Uterus (tissue), 4 donors: ENCODE data around the gene PTPN1. TPM values are rescaled to one million over a fixed set of nuclear protein-coding genes. Genes with fewer than 3 reads are reported as not detected.

Experiments used
- DNase-seq, 2 donors: peaks; one replicate each; pipeline ENCODE4 v3.0.0-alpha.2; 2019 to 2020
- H3K27ac ChIP-seq, 2 donors: fragments of 200-600 bp; sonication (generic); 1 replicate in 1 of 2; 2 replicates in 1 of 2; pipeline ENCODE4 v1.5.1; 2016 to 2018
- H3K27me3 ChIP-seq, 2 donors: fragments of 200-600 bp; sonication (generic); one replicate each; pipeline ENCODE4 v1.5.1; 2018 to 2019; ENCODE audit warnings: control low read depth in 1 of 2
- H3K36me3 ChIP-seq, 2 donors: fragments of 200-600 bp; sonication (generic); one replicate each; pipeline ENCODE4 v1.5.1; 2019; ENCODE audit warnings: control low read depth in 1 of 2
- H3K4me1 ChIP-seq, 2 donors: fragments of 200-600 bp; sonication (generic); one replicate each; pipeline ENCODE4 v1.5.1; 2018 to 2019; ENCODE audit warnings: control low read depth in 1 of 2
- H3K4me3 ChIP-seq, 2 donors: fragments of 200-600 bp; sonication (generic); 1 replicate in 1 of 2; 2 replicates in 1 of 2; pipeline ENCODE4 v1.5.1; 2018 to 2019; ENCODE audit warnings: mild to moderate bottlenecking in 1 of 2
- H3K9me3 ChIP-seq, 2 donors: fragments of 200-600 bp; sonication (generic); one replicate each; pipeline ENCODE4 v1.5.1; 2019; ENCODE audit warnings: control low read depth in 1 of 2
- POLR2A ChIP-seq, 2 donors: fragments of 450-650 bp; IDR thresholded peaks; one replicate each; pipeline ENCODE4 v1.6.1; 2016; ENCODE audit warnings: antibody characterized with exemption in 2 of 2, mild to moderate bottlenecking in 1 of 2, moderate library complexity in 1 of 2
- intact Hi-C: fragments of 100-400 bp; cut with DNase I; formaldehyde crosslinking; loops from one replicate; pipeline ENCODE4 v1.15.1; 2023; ENCODE audit warnings: low total_unique reads
- total RNA-seq, 4 donors: library from RNA; depleted of rRNA in 3 of 4; stranded (reverse); fragments of >200 nt in 3 of 4; gene quantifications; one replicate each; pipeline versions ENCODE4 v1.1.0 to v1.2.4, GENCODE V29; 2014 to 2023
- TF ChIP-seq, protein P1 (sequence below), 4 experiments: fragments of 200-600 bp in 2 of 4; fragments of 450-650 bp in 2 of 4; sonication (generic) in 2 of 4; IDR thresholded peaks; one replicate each; pipeline ENCODE4 v1.5.1; 2016 to 2019; ENCODE audit warnings: antibody characterized with exemption in 4 of 4, mild to moderate bottlenecking in 2 of 4, moderate library complexity in 1 of 4
- donor health status: DM: yes; HTN: yes; CAD: no.

PTPN1 gene
- total RNA-seq, 4 donors from 2014 or later = 14.1 to 33.9 (median 20.2) TPM

DNA sequence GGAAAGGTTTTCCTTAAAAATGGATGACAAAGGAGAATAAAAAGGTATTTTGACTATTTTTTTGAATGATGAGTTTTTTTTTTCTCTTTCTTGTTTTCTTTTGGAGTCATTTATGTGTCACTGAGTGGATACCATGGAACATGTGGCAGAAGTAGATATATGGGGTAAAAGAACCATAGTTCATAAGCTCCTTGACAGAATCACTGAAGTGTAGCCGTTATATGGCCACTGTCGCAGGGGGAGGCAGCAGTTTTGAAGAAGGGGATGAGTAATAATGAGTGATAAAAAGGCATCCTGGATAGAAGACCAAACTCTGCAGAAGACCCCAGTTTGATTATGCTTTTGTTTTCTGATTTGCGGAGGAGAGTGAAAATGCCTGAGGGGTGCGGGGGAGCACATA is 15.5 kb downstream of the PTPN1 start:
- no peak for DNase-seq
- Histone ChIP-seq H3K27me3 (no peaks in the 10 kb centered on the region), H3K4me1 (peaks cover 3 to 6% of the 10 kb centered on the region in 2 donors), H3K27ac (no peak overlapping the region), H3K36me3 (no peaks in the 10 kb centered on the region), H3K9me3 (no peaks in the 10 kb centered on the region), H3K4me3 (no peak overlapping the region)
- intact Hi-C loops = no loop called here
- no peak for TF ChIP-seq POLR2A (IDR thresholded peaks at IDR 0.05)
- TF ChIP-seq, protein P1, sequence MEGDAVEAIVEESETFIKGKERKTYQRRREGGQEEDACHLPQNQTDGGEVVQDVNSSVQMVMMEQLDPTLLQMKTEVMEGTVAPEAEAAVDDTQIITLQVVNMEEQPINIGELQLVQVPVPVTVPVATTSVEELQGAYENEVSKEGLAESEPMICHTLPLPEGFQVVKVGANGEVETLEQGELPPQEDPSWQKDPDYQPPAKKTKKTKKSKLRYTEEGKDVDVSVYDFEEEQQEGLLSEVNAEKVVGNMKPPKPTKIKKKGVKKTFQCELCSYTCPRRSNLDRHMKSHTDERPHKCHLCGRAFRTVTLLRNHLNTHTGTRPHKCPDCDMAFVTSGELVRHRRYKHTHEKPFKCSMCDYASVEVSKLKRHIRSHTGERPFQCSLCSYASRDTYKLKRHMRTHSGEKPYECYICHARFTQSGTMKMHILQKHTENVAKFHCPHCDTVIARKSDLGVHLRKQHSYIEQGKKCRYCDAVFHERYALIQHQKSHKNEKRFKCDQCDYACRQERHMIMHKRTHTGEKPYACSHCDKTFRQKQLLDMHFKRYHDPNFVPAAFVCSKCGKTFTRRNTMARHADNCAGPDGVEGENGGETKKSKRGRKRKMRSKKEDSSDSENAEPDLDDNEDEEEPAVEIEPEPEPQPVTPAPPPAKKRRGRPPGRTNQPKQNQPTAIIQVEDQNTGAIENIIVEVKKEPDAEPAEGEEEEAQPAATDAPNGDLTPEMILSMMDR (IDR thresholded peaks at IDR 0.05) = no peak

DNA sequence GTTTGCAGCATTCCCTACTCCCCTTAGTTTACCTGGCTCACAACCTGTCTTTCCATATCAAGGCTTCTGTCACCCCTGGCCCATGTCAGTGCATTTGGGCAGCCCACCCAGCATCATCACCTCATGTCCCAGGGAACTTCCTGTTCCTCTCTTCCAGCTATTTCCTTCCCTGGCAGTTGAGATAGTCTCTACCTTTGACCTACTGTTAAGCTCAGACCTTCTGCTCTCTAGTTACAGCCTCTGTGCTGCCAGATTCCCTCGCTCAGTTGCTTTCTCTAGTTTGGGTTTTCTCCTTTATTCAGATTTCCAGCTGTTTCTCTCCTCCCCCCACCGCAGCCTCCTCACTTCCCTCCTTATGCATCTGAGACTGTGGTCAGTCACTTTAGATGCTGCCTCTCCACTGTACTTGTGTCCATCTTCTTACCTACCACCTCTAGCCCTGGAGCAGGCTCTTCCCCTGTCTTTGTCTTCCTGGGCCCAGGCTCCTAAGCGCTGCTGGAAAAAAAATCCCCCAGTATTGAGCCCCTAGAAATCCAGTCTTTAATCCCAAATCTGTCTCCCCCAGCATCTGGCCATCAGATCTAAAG is 16.3 kb downstream of the PTPN1 start:
- Histone ChIP-seq H3K4me3 (no peak overlapping the region), H3K27me3 (no peaks in the 10 kb centered on the region), H3K4me1 (peaks cover 3 to 6% of the 10 kb centered on the region in 2 donors), H3K36me3 (no peaks in the 10 kb centered on the region), H3K9me3 (no peaks in the 10 kb centered on the region), H3K27ac (no peak overlapping the region)
- TF ChIP-seq, protein P1 (IDR thresholded peaks at IDR 0.05) = no peak
- no peak for TF ChIP-seq POLR2A (IDR thresholded peaks at IDR 0.05)
- intact Hi-C loops = no loop called here
- no peak for DNase-seq

DNA sequence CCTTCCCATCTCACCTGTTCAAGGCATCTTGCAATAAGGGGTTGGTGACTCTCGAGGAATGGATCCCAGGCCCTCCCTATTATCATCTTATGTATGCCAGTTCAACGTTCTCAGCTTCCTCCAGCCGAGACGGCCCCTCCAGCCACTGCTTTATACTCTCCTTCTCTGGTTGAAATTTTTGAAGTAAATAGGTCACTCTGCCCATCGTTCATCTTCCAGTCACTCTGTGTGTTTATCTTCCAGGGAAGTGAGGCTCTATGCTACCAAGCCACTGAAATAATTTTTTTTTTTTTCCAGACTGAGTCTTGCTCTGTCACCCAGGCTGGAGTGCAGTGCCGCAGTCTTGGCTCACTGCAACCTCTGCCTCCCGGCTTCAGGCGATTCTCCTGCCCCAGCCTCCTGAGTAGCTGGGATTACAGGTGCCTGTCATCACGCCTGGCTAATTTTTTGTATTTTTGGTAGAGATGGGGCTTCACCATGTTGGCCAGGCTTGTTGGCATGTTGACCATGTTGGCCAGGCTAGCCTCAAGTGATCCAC is 17.0 kb downstream of the PTPN1 start:
- no peak for TF ChIP-seq POLR2A (IDR thresholded peaks at IDR 0.05)
- peaks cover 3 to 6% of the 10 kb centered on the region in 2 donors for H3K4me1 ChIP-seq
- H3K9me3 ChIP-seq = no peaks in the 10 kb centered on the region
- H3K36me3 ChIP-seq = no peaks in the 10 kb centered on the region
- no peak overlapping the region for H3K4me3 ChIP-seq
- no peaks in the 10 kb centered on the region for H3K27me3 ChIP-seq
- no peak for DNase-seq
- intact Hi-C loops = no loop called here
- H3K27ac ChIP-seq = no peak overlapping the region

DNA sequence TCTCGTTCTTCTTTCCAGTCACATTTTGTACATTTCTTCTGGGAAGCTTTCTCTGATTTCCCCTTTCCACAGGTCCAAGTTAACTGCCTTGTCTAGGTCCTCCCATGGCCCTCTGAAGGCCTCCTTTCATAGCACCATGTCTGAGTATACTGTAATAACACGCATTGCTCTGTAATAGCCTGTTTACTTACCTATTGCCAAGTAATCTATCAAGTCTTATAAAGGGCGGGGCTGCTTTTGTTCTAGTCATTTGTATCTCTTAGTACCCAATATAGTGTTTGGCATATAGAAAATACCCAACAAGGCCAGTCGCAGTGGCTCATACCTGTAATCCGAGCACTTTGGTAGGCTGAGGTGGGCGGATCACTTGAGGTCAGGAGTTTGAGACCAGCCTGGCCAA is 17.9 kb downstream of the PTPN1 start:
- Histone ChIP-seq H3K36me3 (no peaks in the 10 kb centered on the region), H3K27me3 (no peaks in the 10 kb centered on the region), H3K9me3 (no peaks in the 10 kb centered on the region), H3K4me1 (peaks cover 3 to 6% of the 10 kb centered on the region in 2 donors), H3K4me3 (no peak overlapping the region), H3K27ac (no peak overlapping the region)
- DNase-seq = no peak
- TF ChIP-seq, protein P1 (IDR thresholded peaks at IDR 0.05) = no peak
- no peak for TF ChIP-seq POLR2A (IDR thresholded peaks at IDR 0.05)
- intact Hi-C loops = no loop called here

DNA sequence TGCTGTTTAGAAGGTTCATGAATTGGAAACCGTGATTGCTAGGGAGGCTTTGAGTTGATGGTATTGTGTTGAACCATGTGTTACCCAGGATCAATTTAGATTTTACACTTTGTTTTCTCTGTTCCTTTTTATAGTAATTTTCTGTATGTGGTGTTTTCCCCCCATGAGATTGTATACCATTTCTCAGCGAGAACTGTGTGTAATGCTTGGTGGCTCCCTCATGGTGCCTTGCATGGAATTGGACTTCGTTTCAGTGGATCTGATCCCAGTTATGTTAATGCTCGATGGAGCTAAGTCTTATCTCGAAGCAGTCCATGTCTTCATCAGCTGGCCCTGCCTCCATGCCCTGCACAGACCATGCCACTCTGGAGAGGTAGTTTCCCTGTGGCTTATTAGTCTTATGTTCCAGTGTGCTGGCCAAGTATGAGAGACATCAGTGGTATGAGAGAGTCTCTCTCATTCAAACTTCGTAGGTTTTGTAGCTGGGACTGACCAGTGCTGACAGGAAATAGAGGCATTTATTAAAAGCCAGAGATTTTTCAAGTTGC is 18.7 kb downstream of the PTPN1 start:
- H3K27me3 ChIP-seq = no peaks in the 10 kb centered on the region
- H3K27ac ChIP-seq = no peak overlapping the region
- H3K4me1 ChIP-seq = peaks cover 3 to 6% of the 10 kb centered on the region in 2 donors
- no peak overlapping the region for H3K4me3 ChIP-seq
- TF ChIP-seq POLR2A (IDR thresholded peaks at IDR 0.05) = no peak
- TF ChIP-seq, protein P1 (IDR thresholded peaks at IDR 0.05) = no peak
- H3K9me3 ChIP-seq = no peaks in the 10 kb centered on the region
- no peaks in the 10 kb centered on the region for H3K36me3 ChIP-seq
- DNase-seq = no peak
- intact Hi-C loops = no loop called here
